Glutamatergic neuron (in vitro differentiated cells): ENCODE data around the gene COTL1. TPM values are rescaled to one million over a fixed set of nuclear protein-coding genes. Genes with fewer than 3 reads are reported as not detected.

Experiments
- DNase-seq: peaks from one replicate; pipeline ENCODE4 v3.0.0; 2022
- H3K27ac Mint-ChIP-seq: one replicate; pipeline ENCODE4 v1.8.0; 2020; ENCODE audit warnings: mild to moderate bottlenecking, mixed read lengths, inconsistent platforms; ENCODE audit not compliant: unreplicated experiment
- H3K27me3 Mint-ChIP-seq: one replicate; pipeline ENCODE4 v1.8.0; 2020; ENCODE audit warnings: mild to moderate bottlenecking, moderate library complexity, mixed read lengths, inconsistent platforms; ENCODE audit not compliant: unreplicated experiment
- H3K36me3 Mint-ChIP-seq: one replicate; pipeline ENCODE4 v1.8.0; 2020; ENCODE audit warnings: mild to moderate bottlenecking, mixed read lengths, inconsistent platforms; ENCODE audit not compliant: unreplicated experiment
- H3K4me1 Mint-ChIP-seq: one replicate; pipeline ENCODE4 v1.8.0; 2020; ENCODE audit warnings: mild to moderate bottlenecking, low read depth, mixed read lengths, inconsistent platforms; ENCODE audit not compliant: unreplicated experiment
- H3K4me3 Mint-ChIP-seq: one replicate; pipeline ENCODE4 v1.8.0; 2020; ENCODE audit warnings: mild to moderate bottlenecking, mixed read lengths, inconsistent platforms; ENCODE audit not compliant: unreplicated experiment
- H3K9me3 Mint-ChIP-seq: one replicate; pipeline ENCODE4 v1.8.0; 2020; ENCODE audit warnings: mild to moderate bottlenecking, moderate library complexity, mixed read lengths, inconsistent platforms; ENCODE audit not compliant: unreplicated experiment
- CTCF ChIP-seq: fragments of 200-600 bp; sonication (generic); IDR thresholded peaks from one replicate; pipeline ENCODE4 v1.5.0; 2021; ENCODE audit not compliant: partially characterized antibody, unreplicated experiment
- total RNA-seq: library from RNA; stranded (reverse); fragmentation: NEBNext Ultra II Directional; extraction: Animal tissue kit (Norgen Biotek cat#: 25700); gene quantifications from one replicate; pipeline ENCODE4 v1.2.1, GENCODE V29; 2021; ENCODE audit not compliant: unreplicated experiment

The COTL1 gene
- total RNA-seq, 1 donor from 2014 or later: 545 TPM

GRCh38 chr16:84597931-84598351, 19.9 kb downstream of the COTL1 start:
- H3K36me3 Mint-ChIP-seq: peaks cover 5% of the 10 kb centered on the region
- H3K4me3 Mint-ChIP-seq: peak overlapping the region; percentile 70
- no peak for DNase-seq
- H3K27ac Mint-ChIP-seq: peak overlapping the region; percentile 43
- TF ChIP-seq CTCF: no peak
- peaks cover 13% of the 10 kb centered on the region for H3K27me3 Mint-ChIP-seq
- peaks cover 64% of the 10 kb centered on the region for H3K4me1 Mint-ChIP-seq
- H3K9me3 Mint-ChIP-seq: peaks cover 6% of the 10 kb centered on the region

GRCh38 chr16:84597528-84597896, 20.4 kb downstream of the COTL1 start:
- Mint-ChIP-seq H3K27ac (peak overlapping the region; percentile 52), H3K4me3 (peak overlapping the region; percentile 70), H3K4me1 (peaks cover 68% of the 10 kb centered on the region), H3K9me3 (peaks cover 6% of the 10 kb centered on the region), H3K36me3 (peaks cover 5% of the 10 kb centered on the region), H3K27me3 (peaks cover 13% of the 10 kb centered on the region)
- no peak for TF ChIP-seq CTCF
- no peak for DNase-seq

- peaks cover 6% of the 10 kb centered on the region for H3K9me3 Mint-ChIP-seq
- DNase-seq: no peak
- H3K4me3 Mint-ChIP-seq: peak overlapping the region; percentile 69
- H3K36me3 Mint-ChIP-seq: peaks cover 5% of the 10 kb centered on the region
- H3K4me1 Mint-ChIP-seq: peaks cover 72% of the 10 kb centered on the region
- TF ChIP-seq CTCF: no peak
- H3K27me3 Mint-ChIP-seq: peaks cover 13% of the 10 kb centered on the region
- no peak overlapping the region for H3K27ac Mint-ChIP-seq
These were observed 20.9 kb downstream of the COTL1 start for GRCh38 chr16:84596801-84597527.

GRCh38 chr16:84596161-84596560, 21.7 kb downstream of the COTL1 start:
- Mint-ChIP-seq H3K4me3 (no peak overlapping the region), H3K36me3 (peaks cover 5% of the 10 kb centered on the region), H3K9me3 (peaks cover 6% of the 10 kb centered on the region), H3K27me3 (peaks cover 13% of the 10 kb centered on the region), H3K4me1 (peaks cover 67% of the 10 kb centered on the region), H3K27ac (no peak overlapping the region)
- no peak for TF ChIP-seq CTCF
- no peak for DNase-seq

GRCh38 chr16:84595052-84595481, 22.8 kb downstream of the COTL1 start:
- peaks cover 58% of the 10 kb centered on the region for H3K4me1 Mint-ChIP-seq
- peaks cover 5% of the 10 kb centered on the region for H3K36me3 Mint-ChIP-seq
- peak overlapping the region; percentile 42 for H3K4me3 Mint-ChIP-seq
- peak overlapping the region; percentile 33 for H3K27ac Mint-ChIP-seq
- peaks cover 14% of the 10 kb centered on the region for H3K27me3 Mint-ChIP-seq
- TF ChIP-seq CTCF: no peak
- DNase-seq: no peak
- H3K9me3 Mint-ChIP-seq: peaks cover 6% of the 10 kb centered on the region
